Aorta (tissue), 5 donors: ENCODE data around the gene PPIG. TPM values are rescaled to one million over a fixed set of nuclear protein-coding genes. Genes with fewer than 3 reads are reported as not detected.
"Not testable (repeated sequence)": the region's sequence is repeated elsewhere in the genome, so short reads cannot be mapped to it uniquely, and the experiment has no call there.

ENCODE experiments used
- ATAC-seq: fragments of 200-7000 bp; cut with Tn5 transposase; one replicate; pipeline ENCODE4 v1.9.1; 2022; ENCODE audit warnings: moderate library complexity; ENCODE audit not compliant: low FRiP score
- DNase-seq, 2 donors: peaks; one replicate each; pipeline ENCODE4 v3.0.0-alpha.2; 2020
- H3K27ac ChIP-seq, 2 donors: one replicate each; pipeline ENCODE4 v1.5.1; 2013; ENCODE audit warnings: low read length in 2 of 2, mild to moderate bottlenecking in 2 of 2, moderate library complexity in 2 of 2, control low read depth in 1 of 2, inconsistent platforms in 1 of 2, low read depth in 1 of 2
- H3K27me3 ChIP-seq, 2 donors: one replicate each; pipeline ENCODE4 v1.6.1; 2013; ENCODE audit warnings: control low read depth in 1 of 2, low read length in 1 of 2, mild to moderate bottlenecking in 1 of 2, moderate library complexity in 1 of 2; ENCODE audit not compliant: insufficient read depth in 2 of 2, control insufficient read depth in 1 of 2
- H3K36me3 ChIP-seq, 2 donors: one replicate each; pipeline ENCODE4 v1.6.1; 2013; ENCODE audit warnings: control low read depth in 1 of 2, low read length in 1 of 2, mild to moderate bottlenecking in 1 of 2; ENCODE audit not compliant: insufficient read depth in 2 of 2, control insufficient read depth in 1 of 2
- H3K4me1 ChIP-seq, 2 donors: one replicate each; pipeline ENCODE4 v1.6.1; 2013; ENCODE audit warnings: low read length in 2 of 2, control low read depth in 1 of 2, mild to moderate bottlenecking in 1 of 2, moderate library complexity in 1 of 2; ENCODE audit not compliant: insufficient read depth in 2 of 2, control insufficient read depth in 1 of 2
- H3K4me3 ChIP-seq, 2 donors: one replicate each; pipeline ENCODE4 v1.5.1; 2013; ENCODE audit warnings: low read length in 2 of 2, control low read depth in 1 of 2, mild to moderate bottlenecking in 1 of 2
- H3K9me3 ChIP-seq: one replicate; pipeline ENCODE4 v1.6.1; 2013; ENCODE audit warnings: mild to moderate bottlenecking, low read length; ENCODE audit not compliant: control insufficient read depth
- WGBS, 2 donors: extraction: QIAGEN DNeasy Blood & Tissue Kit; methylation state at CpG; one replicate each; pipeline ENCODE4 v1.1.7; 2013; 5-methylcytosine and 5-hydroxymethylcytosine counted together
- intact Hi-C, 2 donors: fragments of 100-400 bp; cut with DNase I; formaldehyde crosslinking; loops; one replicate each; pipeline versions ENCODE4 v1.14.2 to v1.15.0; 2022
- polyA plus RNA-seq, 2 donors: library from polyadenylated mRNA; stranded (reverse); fragments of 200-250 nt; gene quantifications; one replicate each; pipeline ENCODE4 v1.2.3, GENCODE V29; 2013
- total RNA-seq, 2 donors: library from RNA; stranded (reverse); fragmentation: NEBNext Ultra II Directional; extraction: Animal tissue kit (Norgen Biotek cat#: 25700); gene quantifications; one replicate each; pipeline ENCODE4 v1.2.1, GENCODE V29; 2021
- donor health status: healthy with polysubstance abuse.
- donor health status: Bipolar disorder and iron deficiency.
- donor health status: DM: no; HTN: no; CAD: no.
- donor health status: DM: no; HTN: no; CAD: no.
- donor health status: DM: yes; HTN: yes; CAD: no.

PPIG gene
- total and polyA plus RNA-seq, 4 donors = 36.2 to 55.0 (median 47.4) TPM

DNA sequence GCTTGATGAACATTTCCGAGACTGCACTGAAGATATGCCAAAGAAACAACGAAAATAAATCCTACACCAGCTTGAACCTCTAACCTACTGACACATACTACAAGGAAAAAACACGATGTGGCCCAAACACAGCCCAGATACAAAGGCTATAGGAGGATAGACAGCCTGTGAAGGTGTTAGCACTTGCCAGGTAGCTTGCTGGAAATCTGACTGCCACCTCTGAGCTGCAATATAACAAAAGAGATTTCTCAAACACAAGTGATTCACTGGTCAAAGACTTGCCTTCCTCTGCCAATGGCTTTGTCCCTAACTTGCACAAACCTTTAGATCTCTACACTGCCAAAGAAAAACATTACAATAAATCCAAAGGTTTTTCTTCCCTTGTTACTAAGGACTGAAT, 89.0 kb downstream of the PPIG start:
- no peak for ATAC-seq
- Histone ChIP-seq H3K4me1 (no peaks in the 10 kb centered on the region), H3K9me3 (no peaks in the 10 kb centered on the region), H3K27me3 (no peaks in the 10 kb centered on the region), H3K36me3 (no peaks in the 10 kb centered on the region), H3K4me3 (no peak overlapping the region), H3K27ac (no peak overlapping the region)
- no peak for DNase-seq
- 48 to 59% methylated on average over 3 of the region's 3 CpGs for WGBS, 2 donors
- intact Hi-C loops = no loop called here

GRCh38 chr2:169673921-169674320, 89.8 kb downstream of the PPIG start:
- no peak overlapping the region for H3K27ac ChIP-seq
- 88 to 95% methylated on average over 2 of the region's 2 CpGs for WGBS, 2 donors
- H3K36me3 ChIP-seq = no peaks in the 10 kb centered on the region
- no peaks in the 10 kb centered on the region for H3K9me3 ChIP-seq
- DNase-seq (no peak), ATAC-seq (no peak)
- intact Hi-C loops = no loop called here
- H3K4me3 ChIP-seq = no peak overlapping the region
- no peaks in the 10 kb centered on the region for H3K27me3 ChIP-seq
- no peaks in the 10 kb centered on the region for H3K4me1 ChIP-seq

- Histone ChIP-seq H3K27me3 (no peaks in the 10 kb centered on the region), H3K36me3 (no peaks in the 10 kb centered on the region), H3K9me3 (no peaks in the 10 kb centered on the region), H3K4me1 (no peaks in the 10 kb centered on the region), H3K27ac (no peak overlapping the region), H3K4me3 (no peak overlapping the region)
- intact Hi-C loops = no loop called here
- DNase-seq = no peak
- no peak for ATAC-seq
- 52 to 62% methylated on average over 3 of the region's 3 CpGs for WGBS, 2 donors
These were observed 92.2 kb downstream of the PPIG start for GRCh38 chr2:169676357-169676756.

GRCh38 chr2:169676850-169677249, 92.7 kb downstream of the PPIG start:
- 75 to 82% methylated on average over 6 of the region's 6 CpGs for WGBS, 2 donors
- H3K4me1 ChIP-seq = no peaks in the 10 kb centered on the region
- intact Hi-C loops = no loop called here
- ATAC-seq (no peak), DNase-seq (no peak)
- H3K36me3 ChIP-seq = no peaks in the 10 kb centered on the region
- H3K27me3 ChIP-seq = no peaks in the 10 kb centered on the region
- H3K4me3 ChIP-seq = no peak overlapping the region
- H3K27ac ChIP-seq = no peak overlapping the region
- no peaks in the 10 kb centered on the region for H3K9me3 ChIP-seq

DNA sequence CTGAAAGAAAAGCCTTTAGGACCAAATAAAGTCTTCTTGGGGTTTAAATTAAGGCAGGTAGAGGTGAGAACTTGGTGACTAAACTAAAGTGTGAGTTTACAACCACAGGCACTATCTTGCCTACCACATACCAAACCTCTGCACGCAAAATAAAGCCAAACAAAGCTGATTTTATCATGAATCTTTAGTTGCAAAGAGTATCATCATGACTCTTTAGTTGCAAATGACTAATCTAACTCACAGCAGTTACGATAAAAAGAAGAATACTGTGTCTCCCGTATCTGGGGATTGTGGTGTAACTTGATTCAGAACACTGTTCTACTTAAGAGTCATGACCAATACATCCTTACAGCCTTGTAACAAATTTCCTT, 98.9 kb downstream of the PPIG start:
- WGBS, 2 donors = 53 to 67% methylated on average over 3 of the region's 3 CpGs
- intact Hi-C loops = no loop called here
- no peaks in the 10 kb centered on the region for H3K9me3 ChIP-seq
- no peak for ATAC-seq
- DNase-seq = no peak
- no peaks in the 10 kb centered on the region for H3K27me3 ChIP-seq
- no peaks in the 10 kb centered on the region for H3K4me1 ChIP-seq
- H3K4me3 ChIP-seq = no peak overlapping the region
- H3K27ac ChIP-seq = no peak overlapping the region
- H3K36me3 ChIP-seq = no peaks in the 10 kb centered on the region

DNA sequence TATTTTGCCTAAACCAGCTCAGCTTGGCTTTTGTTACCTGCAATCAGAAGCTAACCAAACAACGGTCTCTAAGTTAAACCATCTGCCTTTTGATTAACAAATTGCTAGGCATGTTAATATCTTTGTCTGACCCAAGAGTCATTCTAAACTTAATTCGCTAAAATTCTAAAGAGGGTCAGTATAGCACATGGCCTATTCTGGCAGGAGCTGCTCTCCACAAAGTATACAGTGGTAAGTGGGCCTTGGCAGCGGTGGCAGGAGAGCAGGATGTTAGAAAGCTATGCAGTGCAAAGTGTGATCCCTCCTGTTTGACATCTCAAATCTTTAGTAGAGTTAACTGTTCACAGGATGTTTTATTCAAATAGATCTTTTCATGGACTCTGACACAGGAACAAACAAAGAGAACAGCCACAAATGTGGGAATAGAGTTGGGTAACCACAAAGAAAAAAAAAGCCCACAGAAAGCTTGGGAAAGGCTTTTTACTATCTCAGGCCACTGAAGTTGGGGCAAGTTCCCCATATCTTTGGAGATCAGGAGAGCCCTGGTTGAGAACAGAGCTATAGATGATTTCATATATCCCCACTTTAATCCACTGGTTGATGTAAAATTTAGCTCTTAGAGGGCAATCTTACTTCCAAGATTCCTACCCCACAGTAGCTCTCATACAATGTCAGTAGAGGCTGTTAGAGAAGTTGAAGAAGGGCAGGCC, 99.4 kb downstream of the PPIG start:
- H3K27me3 ChIP-seq = no peaks in the 10 kb centered on the region
- no peak overlapping the region for H3K27ac ChIP-seq
- no peaks in the 10 kb centered on the region for H3K9me3 ChIP-seq
- DNase-seq (no peak), ATAC-seq (no peak)
- WGBS, 2 donors = 69 to 75% methylated on average over 3 of the region's 3 CpGs
- H3K4me1 ChIP-seq = no peaks in the 10 kb centered on the region
- intact Hi-C loops = no loop called here
- H3K36me3 ChIP-seq = no peaks in the 10 kb centered on the region
- no peak overlapping the region for H3K4me3 ChIP-seq

DNA sequence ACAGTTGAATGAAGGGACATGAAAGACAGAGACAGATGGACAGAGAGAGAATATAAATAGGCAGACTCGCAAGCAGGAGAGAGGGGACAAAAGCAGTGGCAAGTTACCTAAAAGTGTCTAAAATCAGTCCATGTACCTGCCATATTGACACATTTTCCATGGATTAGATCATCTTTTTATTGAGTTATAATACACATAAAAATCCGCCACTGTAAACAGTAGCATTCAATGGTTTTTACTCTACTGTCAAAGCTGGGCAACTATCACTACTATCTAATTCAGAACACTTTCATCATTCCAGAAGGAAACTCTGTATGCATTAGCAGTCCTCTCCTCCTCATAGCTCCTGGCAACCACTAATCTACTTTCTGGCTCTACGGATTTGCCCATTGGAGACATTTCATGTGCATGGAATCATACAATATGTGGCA, 100.0 kb downstream of the PPIG start:
- intact Hi-C loops = no loop called here
- ATAC-seq (no peak), DNase-seq (no peak)
- Histone ChIP-seq H3K4me1 (no peaks in the 10 kb centered on the region), H3K4me3 (no peak overlapping the region), H3K27me3 (no peaks in the 10 kb centered on the region), H3K9me3 (no peaks in the 10 kb centered on the region), H3K27ac (no peak overlapping the region), H3K36me3 (no peaks in the 10 kb centered on the region)
- 57 to 79% methylated on average over 3 of the region's 3 CpGs for WGBS, 2 donors

- intact Hi-C loops, ATAC-seq: not testable (repeated sequence)
- WGBS, 2 donors = 88 to 93% methylated on average over 2 of the region's 2 CpGs
These were observed 100.6 kb downstream of the PPIG start for GRCh38 chr2:169684712-169685111.

GRCh38 chr2:169686825-169687224, 102.7 kb downstream of the PPIG start:
- H3K27me3 ChIP-seq, intact Hi-C loops, H3K27ac ChIP-seq, DNase-seq, H3K36me3 ChIP-seq, H3K4me3 ChIP-seq, H3K9me3 ChIP-seq, ATAC-seq, H3K4me1 ChIP-seq: not testable (repeated sequence)
- WGBS, 2 donors = 85% methylated on average over 4 of the region's 4 CpGs

More at GRCh38 chr2:169684712-169685111, 100.6 kb downstream of the PPIG start:
- not testable (repeated sequence) for H3K4me1 ChIP-seq, H3K27ac ChIP-seq, H3K27me3 ChIP-seq, H3K9me3 ChIP-seq, H3K4me3 ChIP-seq, H3K36me3 ChIP-seq, DNase-seq
